HG02642 (cell line): ENCODE data around the gene TPTE2.
"Not testable (repeated sequence)": the region's sequence is repeated elsewhere in the genome, so short reads cannot be mapped to it uniquely, and the experiment has no call there.

ENCODE experiments used
- ATAC-seq: cut with Tn5 transposase; IDR thresholded peaks from one replicate; pipeline ENCODE4 v1.9.1; 2021; ENCODE audit warnings: mild to moderate bottlenecking; ENCODE audit not compliant: unreplicated experiment, poor library complexity

TPTE2 gene

DNA sequence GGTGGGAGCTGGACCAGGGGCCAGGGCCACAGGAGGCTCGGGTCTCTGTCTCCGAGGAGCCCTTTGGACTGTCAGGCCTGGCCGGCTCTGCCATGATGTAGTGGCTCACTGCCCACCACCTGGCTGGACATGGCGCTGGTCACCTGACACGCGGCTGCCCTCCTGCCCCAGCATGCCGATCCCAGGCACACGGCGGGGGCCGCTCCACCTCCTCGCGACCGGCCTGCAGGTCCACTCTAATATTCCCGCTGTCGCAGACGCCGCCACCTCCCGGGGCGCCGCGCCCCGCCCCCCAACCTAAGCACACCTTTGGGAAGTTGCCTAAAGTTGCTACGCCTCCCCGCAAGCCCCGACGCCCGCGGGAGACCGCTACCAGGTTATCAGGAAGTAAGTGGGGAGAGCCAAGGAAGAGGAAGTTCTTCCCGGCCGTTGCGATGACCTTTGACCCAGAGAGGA lies at the start of gene TPTE2:
TSS of gene TPTE2 (minus strand) at position 406 of the 456 bp plus-strand sequence. CDS start 58,298 bp downstream, outside the sequence.
- not testable (repeated sequence) for ATAC-seq

DNA sequence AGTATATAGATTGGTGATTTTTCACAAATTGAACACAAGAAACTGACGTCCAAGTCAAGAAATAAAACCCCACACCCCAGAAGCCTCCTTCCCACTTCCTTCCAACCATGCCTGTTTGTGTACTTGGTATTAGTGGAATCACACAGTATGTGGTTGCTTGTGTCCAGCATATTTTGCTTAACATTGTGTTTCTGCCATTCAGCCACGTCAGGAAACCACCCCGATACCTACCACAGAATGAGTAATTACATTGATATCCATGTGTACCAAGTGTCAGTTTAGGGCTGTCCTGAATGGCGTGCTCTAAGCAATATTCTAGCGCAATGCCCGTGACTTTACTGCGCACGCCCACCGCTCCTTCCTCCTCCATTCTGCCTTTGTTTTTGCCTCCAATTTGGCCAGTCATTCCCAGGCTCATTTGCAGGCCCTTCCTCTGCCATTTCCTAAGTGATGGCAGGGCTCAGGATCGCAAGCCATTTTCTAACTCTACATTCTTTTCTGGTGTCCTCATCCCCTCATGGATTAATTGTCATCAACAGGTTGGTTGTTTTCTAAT lies 46.3 kb upstream of the TPTE2 start:
- ATAC-seq, result no peak

DNA sequence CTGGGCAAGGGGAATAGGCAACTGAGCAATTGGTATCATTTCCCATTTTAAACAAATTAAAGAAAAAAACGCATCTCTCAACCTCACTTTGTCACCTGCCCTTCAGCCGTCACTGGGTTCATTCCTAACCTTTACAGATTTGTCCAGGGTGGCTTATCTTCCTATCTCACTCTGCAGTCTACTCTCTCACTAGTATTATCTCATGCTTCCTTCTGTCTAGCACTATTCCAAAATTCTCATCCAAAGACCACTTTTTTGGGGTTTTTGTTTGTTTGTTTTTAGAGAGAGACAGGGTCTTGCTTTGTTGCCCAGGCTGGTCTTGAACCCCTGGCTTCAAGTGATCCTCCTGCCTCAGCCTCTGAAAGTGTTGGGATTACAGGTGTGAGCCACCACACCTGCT lies 45.4 kb upstream of the TPTE2 start:
- ATAC-seq, result no peak

DNA sequence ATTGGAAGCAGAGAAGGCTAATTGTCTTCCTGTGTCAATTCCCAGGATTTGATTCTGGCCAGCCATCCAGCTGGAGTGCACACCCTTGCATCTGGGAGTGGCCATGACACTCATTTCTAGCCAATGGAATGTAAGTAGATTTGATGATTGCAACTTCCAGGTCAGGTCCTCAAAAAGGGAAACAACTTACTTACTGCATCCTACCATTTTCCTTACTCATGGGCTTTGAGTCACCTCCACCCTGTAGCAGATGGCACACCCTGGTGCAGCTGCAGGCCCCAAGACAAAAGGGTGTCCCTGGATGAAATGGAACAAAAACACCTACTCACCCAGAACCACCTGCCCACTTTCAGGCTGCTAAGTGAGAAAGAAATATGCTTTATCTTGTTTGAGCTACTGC lies 44.8 kb upstream of the TPTE2 start:
- no peak for ATAC-seq

DNA sequence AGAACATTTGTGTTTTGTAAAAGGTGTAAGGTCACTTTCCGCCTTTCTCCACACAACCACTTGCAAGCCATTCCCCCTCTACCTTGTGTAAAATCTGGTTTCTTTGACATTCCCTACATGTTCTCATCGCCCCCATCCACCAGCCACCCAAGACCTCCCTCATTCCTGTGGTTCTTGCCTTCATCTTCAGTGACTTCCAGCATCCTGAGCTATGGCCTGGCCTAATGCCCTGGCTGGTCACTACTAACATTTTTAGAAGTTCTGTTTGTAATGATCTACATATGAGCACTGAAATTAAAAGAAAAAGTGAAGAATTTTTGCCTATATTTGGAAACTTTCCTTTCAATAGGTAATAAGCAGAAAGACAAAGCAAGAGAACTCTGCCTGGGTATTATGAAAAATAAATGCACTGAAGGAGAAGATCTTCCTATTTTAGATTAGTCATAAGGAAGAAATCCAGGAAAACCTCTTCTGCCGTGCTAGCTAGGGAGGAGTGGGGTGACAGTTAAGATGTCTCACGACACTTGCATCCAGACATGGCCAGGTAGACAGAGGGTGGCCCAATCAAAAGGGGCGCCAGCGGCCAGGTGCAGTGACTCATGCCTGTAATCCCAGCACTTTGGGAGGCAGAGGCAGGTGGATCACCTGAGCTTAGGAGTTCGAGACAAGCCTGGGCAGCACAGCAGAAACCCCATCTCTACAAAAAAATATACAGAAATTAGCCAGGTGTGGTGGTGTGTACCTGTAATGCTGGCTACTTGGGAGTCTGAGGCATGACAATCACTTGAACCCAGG lies 44.0 kb upstream of the TPTE2 start:
- ATAC-seq, result no peak

DNA sequence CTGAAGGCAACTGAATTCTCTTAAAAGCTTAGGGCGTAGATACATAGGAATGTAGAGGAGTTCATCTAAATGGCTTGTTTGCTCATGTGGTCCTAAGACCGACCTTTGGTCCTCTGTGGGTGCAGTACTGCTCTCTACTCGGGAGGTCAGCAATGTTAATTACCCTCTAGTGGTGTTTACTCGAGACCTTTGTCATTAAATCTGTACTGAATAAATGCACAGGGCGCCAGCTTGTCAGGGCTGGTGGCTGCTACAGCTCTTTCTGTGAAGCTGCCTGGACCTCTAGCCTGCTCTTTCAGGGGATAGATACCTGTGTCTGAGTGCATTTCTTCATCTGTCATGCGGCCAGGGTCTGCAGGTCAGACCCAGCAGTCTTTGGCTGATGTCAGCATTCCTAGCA lies 43.0 kb upstream of the TPTE2 start:
- no peak for ATAC-seq

DNA sequence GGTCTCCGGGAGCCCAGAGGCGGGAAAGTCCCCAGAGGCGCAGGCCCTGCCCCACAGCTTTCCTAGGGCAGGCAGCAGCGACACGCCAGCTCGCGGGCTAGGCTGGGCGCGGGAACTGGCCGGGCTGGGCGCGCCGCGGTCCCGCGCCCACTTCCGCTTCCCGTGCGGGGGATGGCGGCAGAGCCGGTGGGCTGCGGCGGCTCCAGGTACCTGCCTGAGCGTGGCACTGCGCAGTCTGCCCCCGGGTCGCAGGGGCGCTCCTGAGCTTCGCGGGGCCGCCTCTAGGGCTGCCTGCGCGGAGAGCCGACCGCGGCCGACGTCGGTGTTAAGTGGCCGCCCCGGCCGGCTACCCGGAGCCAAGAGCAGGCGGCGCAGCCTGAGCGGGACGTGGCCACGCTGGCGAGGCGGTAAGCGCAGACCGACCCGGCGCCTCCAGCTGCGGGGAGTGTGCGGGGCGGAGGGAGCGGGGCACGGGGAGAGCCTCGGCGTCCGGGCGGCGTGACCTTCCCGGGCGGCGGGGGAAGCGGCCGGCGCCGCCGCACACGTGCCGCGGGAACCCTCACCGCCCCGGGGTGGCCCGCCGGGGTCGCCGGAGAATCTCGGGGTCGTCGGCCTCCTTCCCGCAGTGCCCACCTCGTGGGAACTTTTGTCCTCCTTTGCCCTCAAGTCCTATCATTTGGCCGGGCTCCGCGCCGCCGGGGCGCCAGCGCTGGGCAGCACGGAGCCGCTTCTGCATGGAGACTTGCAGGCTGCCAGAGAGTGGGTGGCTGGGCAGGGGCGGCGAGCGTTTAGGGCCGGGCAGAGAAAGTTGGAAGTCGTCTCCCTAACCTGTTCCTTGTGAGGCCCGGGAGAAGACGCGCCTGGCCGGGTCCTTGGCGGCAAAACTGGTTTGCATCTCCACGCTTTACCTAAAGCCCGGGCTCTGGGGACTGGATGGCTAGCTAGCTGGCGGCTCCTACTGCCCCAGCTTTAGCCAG lies 40.7 kb upstream of the TPTE2 start:
- ATAC-seq, result peak; percentile 90

DNA sequence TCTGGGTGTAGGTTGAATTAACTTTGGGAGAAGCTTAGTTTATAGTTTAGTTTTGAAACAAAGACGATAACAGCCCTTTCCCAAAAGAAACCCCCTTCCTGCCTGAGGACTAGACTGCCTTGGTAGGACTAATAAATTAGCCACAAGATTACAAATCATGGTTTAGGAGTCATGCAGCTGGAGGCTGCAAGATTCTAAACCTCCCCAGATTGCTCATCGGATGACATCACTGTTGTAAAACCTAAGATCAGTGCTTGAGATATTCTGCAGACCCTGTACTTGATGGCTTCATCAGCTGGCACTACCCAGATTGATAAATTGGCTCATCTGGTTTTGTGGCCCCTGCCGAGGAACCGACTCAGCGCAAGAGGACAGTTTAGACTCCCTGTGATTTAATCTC lies 36.2 kb upstream of the TPTE2 start:
- no peak for ATAC-seq

DNA sequence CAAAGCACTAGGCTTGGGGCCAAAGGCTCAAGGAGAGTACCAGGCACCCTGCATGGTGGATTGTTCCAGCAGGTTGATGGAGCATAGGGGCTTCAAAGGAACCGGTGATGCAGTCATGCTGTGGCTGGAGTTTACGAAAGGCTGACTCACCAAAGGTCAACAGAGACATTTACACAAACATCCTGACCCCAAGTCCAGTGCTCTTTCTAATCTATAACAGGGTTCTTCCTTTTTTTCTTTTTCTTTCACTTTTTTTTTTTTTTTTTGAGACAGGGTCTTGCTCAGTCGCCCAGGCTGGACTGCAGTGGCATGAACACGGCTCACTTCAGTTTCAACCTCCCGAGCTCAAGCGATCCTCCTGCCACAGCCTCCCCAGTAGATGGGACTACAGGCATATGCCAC lies 35.6 kb upstream of the TPTE2 start:
- no peak for ATAC-seq

DNA sequence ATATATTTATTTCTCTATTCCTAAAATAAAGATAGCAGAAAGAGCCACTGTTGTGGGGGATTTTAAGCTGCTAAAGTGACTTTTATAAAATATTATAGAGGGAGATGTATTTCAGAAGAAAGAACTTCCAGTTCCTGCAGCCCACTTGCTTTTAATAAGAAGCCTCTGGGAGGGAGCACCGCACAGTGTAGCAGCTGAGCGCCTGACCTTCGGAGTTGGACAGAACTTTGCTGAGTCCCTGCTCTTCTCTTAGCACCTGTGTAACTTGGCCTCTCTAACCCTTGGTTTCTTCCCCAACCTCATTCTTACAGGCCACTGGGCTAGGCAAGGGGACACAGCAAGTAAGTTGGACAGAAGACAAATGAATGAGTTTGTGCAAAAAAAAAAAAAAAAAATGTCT lies 34.8 kb upstream of the TPTE2 start:
- ATAC-seq, result no peak

DNA sequence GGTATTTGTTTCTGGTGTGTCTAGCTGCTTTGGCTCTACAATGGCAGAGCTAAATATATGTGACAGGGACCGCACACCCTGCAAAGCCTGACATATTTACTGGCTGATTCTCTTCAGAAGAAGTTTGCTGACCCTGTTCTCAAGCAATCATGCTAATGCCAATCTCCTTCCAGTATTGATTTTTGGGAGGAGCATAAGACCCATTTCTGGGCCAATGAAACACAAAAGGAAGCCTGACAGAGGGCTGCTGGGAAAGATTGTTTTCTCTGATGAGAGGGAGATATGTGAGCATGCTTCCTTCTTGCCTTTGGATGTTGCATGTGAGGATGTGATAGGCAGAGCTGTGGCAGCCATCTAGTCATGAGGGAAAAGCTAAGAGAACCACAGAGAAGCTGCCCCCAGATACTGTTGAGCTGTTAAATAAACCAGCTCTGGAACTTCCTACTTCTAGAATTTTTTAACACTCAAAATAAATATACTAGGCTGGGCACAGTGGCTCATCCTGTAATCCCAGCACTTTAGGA lies 31.4 kb upstream of the TPTE2 start:
- no peak for ATAC-seq

DNA sequence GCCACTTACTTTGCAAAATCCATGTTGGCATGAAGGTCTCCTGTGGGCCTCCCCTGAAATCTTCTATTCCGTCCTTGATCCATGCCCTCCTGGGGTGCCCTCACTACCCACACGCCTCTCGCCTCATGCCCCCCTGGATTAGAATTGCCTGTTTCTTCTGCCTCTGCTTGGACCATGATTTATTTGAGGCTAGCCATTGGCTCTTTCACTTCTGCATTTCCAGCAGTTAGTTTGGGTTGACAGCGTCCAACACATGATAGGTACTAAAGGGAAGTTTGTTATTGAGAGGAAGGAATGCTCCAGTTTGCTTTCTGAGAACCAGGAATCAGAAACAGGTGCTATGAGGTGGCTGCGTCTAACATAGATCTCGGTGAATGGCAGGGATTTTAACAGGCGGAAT lies 30.5 kb upstream of the TPTE2 start:
- ATAC-seq, result no peak

DNA sequence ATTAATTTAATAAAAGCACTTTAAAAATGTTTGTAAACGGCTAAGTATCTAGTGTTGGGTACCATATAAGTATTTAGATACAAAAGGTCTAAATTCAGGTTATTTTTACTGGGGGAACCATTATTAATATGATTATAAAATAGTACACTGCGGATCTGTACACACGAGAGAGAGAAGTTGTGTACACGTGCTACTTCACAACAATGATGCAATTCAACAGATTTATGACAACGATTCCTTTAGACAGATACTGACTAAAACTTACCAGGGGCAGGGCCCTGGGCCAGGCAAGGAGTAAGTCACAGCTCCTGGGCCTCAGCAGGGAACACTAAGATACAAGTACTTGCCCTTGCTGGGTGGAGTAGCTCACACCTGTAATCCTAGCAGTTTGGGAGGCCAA lies 29.1 kb upstream of the TPTE2 start:
- no peak for ATAC-seq

DNA sequence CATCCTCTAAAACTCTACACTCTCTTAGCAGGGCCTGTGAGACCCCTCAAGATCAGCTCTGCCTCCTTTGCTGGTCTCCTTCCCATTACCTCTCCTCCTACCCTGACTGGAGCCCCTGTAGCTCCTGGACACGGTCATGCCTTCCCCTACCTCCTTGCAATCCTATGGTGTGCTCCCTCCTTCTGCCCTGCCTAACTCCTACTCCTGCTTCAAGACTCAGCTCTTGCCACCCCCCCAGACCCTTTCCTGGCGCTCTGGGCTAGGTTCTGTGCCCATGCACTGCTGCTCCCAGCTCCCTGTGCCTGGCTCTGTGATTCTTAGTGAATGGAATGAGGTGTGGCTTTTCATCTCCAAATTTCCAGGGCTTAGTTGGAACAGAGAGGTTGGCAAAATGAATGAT lies 28.0 kb upstream of the TPTE2 start:
- ATAC-seq, result no peak

DNA sequence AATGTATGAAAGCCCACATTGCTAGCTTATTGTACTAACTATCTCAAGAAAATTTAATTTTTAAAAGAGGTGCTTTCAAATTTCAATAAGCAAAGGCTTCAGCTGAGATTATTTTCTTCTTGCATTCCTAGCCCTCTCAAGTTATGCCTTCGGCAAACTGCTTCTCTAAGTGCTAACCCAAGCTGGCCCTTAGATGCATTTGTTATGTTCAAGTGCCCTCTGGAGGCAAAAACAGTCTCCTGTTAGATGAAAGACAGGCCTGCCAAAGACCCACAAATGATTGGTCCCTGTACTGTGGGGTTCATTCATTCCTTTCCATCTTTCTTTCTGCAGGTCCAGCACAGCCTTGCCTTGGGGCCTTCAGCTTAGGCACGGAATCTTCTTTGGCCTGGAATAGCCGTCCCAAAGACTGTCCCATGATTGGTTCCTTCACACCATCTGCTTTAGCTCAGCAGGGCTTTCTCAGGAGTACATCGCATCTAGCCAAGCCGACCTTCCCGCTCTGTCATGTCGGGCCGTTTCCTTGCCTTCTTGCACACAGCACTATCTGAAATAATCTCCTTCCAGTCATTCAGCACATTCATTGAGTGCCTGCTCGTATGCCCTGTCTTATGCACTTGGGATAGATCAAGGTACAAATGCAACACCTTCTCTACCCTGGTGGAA lies 26.4 kb upstream of the TPTE2 start:
- ATAC-seq, result peak; percentile 70

DNA sequence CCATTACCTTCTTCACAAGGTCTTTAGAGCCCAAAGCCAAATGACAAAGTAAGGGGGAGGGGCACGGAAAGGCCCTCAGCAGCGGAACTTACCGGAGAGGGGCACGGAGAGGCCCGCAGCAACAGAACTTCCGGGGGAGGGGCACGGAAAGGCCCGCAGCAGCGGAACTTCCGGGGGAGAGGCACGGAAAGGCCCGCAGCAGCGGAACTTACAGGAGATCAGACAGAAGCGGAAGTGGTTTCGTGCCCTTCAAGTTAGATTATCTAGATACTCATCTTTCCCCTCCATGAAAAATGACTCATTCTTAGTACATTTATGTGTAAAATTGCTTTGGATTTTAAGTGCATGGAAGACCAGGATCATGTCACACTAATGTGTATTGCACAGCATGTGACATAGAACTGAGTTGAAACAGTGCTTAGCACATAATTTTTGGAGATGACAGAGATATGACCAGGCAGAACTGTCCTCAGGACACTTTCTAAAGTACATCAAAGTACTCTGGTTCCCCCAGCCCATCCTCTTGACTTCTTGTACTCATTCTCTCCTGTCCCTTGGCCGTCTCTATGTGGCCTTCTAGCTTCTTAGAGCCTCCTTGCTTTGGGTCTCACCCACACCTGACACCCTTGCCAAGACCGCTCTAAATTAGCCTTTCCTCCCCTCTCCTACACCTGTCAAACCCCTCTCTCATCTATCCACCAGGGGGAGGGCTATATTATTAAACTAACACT lies 25.7 kb upstream of the TPTE2 start:
- ATAC-seq, result peak; percentile 85

DNA sequence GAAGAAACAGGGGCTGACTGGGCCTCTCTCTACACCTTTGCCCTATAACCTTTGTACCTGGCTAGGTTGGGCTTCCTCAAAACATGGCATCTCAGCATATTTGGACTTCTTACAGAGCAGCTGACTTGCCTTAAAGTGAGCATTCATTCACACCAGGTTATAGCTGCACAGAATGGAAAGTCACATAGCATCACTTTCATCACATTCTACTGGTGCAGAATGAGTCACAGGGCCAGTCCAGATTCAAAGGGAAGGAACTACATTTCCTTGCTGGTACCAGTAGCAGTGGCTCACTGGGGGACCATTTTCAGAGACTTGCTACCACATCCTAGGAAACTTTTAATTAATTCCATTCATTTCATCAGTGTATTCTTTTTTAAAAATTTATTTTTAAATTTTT lies 20.3 kb upstream of the TPTE2 start:
- no peak for ATAC-seq

DNA sequence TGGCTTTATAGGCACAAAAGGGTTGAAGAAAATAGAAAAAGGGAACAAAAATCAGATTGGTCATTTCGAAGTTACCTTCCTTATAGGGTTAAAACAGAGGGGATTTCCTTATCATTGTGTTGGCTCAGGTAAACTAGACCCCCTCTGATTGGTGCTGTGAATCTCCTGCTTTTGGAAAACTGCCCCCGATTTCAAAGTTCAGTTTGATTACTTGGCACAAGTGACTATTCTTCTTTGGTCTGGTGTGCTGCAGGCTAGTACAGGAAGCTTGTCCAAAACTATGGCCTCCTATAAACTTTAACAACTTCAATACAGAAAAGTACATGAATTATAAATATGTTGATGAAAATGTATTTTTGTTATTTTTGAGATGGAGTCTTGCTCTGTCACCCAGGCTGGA lies 13.9 kb upstream of the TPTE2 start:
- ATAC-seq, result no peak

DNA sequence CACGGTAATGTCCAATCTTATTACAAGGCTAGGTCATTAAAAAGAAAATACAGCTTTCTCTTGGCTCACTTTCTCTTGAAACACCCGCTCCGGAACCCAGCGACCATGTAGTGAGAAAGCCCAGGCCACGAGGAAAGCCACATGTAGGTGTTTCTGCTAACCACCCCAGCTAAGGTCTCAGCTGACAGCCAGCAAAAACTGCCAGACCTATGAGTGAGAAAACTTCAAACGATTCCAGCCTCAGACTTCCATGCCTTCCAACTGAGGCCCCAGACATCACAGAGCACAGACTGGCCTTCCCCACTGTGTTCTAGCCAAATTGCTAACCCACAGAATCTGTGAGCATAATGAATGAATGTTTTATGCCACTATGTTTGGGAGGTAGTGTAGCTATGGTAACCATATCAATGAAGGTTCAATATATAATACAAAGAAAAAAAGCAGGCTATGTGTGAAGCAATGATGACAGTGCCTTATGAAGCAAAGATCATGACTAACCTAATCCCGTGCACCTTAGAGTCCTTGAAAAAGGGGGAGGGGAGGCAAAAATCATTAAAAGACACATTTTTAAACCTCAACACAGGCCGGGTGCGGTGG lies 11.9 kb upstream of the TPTE2 start:
- peak; percentile 51 for ATAC-seq
